MCF 10A (cell line): ENCODE results near the gene NEK1. TPM values are rescaled to one million over a fixed set of nuclear protein-coding genes. Genes with fewer than 3 reads are reported as not detected.
"Not testable (repeated sequence)": the region's sequence is repeated elsewhere in the genome, so short reads cannot be mapped to it uniquely, and the experiment has no call there.

Experiments
- BruUV-seq: library from RNA; stranded (reverse); fragments of 400-500 nt; replicated peaks from 2 replicates; lab custom pipeline; 2021; lab: Mats Ljungman, UMichigan
- CTCF ChIA-PET: fragments of 300-600 bp; sonication (Branson Sonifier 250); formaldehyde crosslinking; extraction: SDS; loops from one replicate; lab custom pipeline; 2021; ENCODE audit warnings: antibody characterized with exemption, inconsistent platforms; lab: Yijun Ruan, JAX
- POLR2A ChIA-PET: fragments of 300-600, 350-650 bp; sonication (Branson Sonifier 250); formaldehyde crosslinking; extraction: SDS; loops from one replicate; lab custom pipeline; 2020; ENCODE audit warnings: antibody characterized with exemption, inconsistent platforms; lab: Yijun Ruan, JAX
- DNase-seq: peaks from one replicate; pipeline ENCODE4 v3.0.0-alpha.2; 2018; ENCODE audit not compliant: unreplicated experiment
- H3K27ac Mint-ChIP-seq: one replicate; pipeline ENCODE4 v1.8.0; 2022; ENCODE audit warnings: mild to moderate bottlenecking, low read depth, mixed read lengths; ENCODE audit not compliant: unreplicated experiment
- H3K27me3 Mint-ChIP-seq: one replicate; pipeline ENCODE4 v1.8.0; 2022; ENCODE audit warnings: mixed read lengths; ENCODE audit not compliant: insufficient read depth, unreplicated experiment
- H3K36me3 Mint-ChIP-seq: one replicate; pipeline ENCODE4 v1.8.0; 2022; ENCODE audit warnings: mild to moderate bottlenecking, moderate library complexity, mixed read lengths; ENCODE audit not compliant: insufficient read depth, unreplicated experiment
- H3K4me1 Mint-ChIP-seq: one replicate; pipeline ENCODE4 v1.8.0; 2022; ENCODE audit warnings: mixed read lengths; ENCODE audit not compliant: insufficient read depth, unreplicated experiment
- H3K4me3 Mint-ChIP-seq: one replicate; pipeline ENCODE4 v1.8.0; 2022; ENCODE audit warnings: mild to moderate bottlenecking, moderate library complexity, mixed read lengths; ENCODE audit not compliant: unreplicated experiment
- H3K9me3 Mint-ChIP-seq: one replicate; pipeline ENCODE4 v1.8.0; 2022; ENCODE audit warnings: mixed read lengths; ENCODE audit not compliant: unreplicated experiment
- CTCF ChIP-seq: fragments of 200-600 bp; IDR thresholded peaks from one replicate; pipeline ENCODE4 v1.8.0; 2022; ENCODE audit warnings: antibody characterized with exemption, mild to moderate bottlenecking; ENCODE audit not compliant: unreplicated experiment
- intact Hi-C: fragments of 100-400 bp; cut with micrococcal nuclease; formaldehyde crosslinking; loops from 2 replicates; pipeline ENCODE4 v1.14.1; 2022
- total RNA-seq: library from RNA; stranded (reverse); gene quantifications from 2 replicates; pipeline ENCODE4 v1.2.3, GENCODE V29; 2022

The NEK1 gene
- total RNA-seq, 1 experiment from 2014 or later, result 15.5 TPM

- BruUV-seq, result no TSS peak
- H3K27ac Mint-ChIP-seq, result no peak overlapping the region
- POLR2A ChIA-PET, result no interaction called here
- H3K27me3 Mint-ChIP-seq, result no peaks in the 10 kb centered on the region
- no peak for DNase-seq
- H3K4me3 Mint-ChIP-seq, result no peak overlapping the region
- peaks cover 15% of the 10 kb centered on the region for H3K4me1 Mint-ChIP-seq
- no peaks in the 10 kb centered on the region for H3K9me3 Mint-ChIP-seq
- intact Hi-C loops, result loop anchor here (5.0 kb wide), 1 partner anchor 81 kb away; no protein-coding TSS in a partner anchor
- H3K36me3 Mint-ChIP-seq, result peaks cover 16% of the 10 kb centered on the region
- no peak for TF ChIP-seq CTCF
- CTCF ChIA-PET, result interaction anchor here (0.9 to 3.5 kb wide), 5 partner anchors 7 to 82 kb away, joined by 3 to 36 read pairs (median 7); no protein-coding TSS in a partner anchor
Observed at GRCh38 chr4:169567916-169568315, 44.5 kb downstream of the NEK1 start.

DNA sequence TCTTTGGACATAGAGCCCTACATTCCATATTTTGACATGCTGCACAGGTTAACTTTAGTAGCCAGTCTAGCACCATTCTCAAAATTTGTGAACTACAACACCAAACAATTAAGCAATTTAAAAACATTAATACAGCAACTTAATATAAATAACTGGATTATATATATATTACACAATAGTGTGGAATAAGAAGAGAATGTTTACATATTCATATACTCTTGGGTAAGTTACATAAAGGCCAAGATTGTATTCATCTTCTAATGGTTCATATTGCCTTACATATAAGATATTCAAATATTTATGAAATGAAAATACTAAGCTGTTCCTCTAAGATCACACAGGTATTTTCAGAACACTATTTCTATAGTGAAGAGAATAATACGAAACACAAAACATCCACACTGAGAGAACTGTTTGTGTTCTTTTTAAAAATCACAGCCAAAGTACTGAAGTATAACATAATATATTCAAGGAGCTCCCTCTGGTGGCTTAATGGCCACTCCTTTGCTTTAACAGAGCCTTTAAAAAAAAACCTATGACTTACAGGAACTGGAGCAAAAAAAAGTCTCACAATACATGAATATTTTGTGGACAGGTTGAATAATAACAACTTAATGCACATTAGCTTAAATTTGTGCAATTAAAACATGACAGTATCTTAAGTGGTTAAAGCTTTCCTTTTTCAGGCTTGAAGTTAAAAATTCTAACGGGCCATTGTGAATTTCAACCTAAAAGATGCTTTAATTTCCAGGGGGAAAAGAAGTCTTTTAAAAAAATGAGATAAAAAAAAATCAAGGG is 46.2 kb downstream of the NEK1 start:
- BruUV-seq, result no TSS peak
- intact Hi-C loops, result loop anchor here (1.0 to 5.0 kb wide), 3 partner anchors 79 to 643 kb away; no protein-coding TSS in a partner anchor
- POLR2A ChIA-PET, result interaction anchor here (0.7 kb wide), 1 partner anchor 638 kb away, joined by 3 read pairs; no protein-coding TSS in a partner anchor
- Mint-ChIP-seq H3K4me3 (no peak overlapping the region), H3K27me3 (no peaks in the 10 kb centered on the region), H3K4me1 (peaks cover 5% of the 10 kb centered on the region), H3K9me3 (no peaks in the 10 kb centered on the region), H3K27ac (no peak overlapping the region), H3K36me3 (peaks cover 6% of the 10 kb centered on the region)
- TF ChIP-seq CTCF, result peak; percentile 38
- CTCF ChIA-PET, result interaction anchor here (0.5 to 3.5 kb wide), 38 partner anchors 9 to 1381 kb away, joined by 3 to 36 read pairs (median 3); no protein-coding TSS in a partner anchor
- peak; percentile 58 for DNase-seq

DNA sequence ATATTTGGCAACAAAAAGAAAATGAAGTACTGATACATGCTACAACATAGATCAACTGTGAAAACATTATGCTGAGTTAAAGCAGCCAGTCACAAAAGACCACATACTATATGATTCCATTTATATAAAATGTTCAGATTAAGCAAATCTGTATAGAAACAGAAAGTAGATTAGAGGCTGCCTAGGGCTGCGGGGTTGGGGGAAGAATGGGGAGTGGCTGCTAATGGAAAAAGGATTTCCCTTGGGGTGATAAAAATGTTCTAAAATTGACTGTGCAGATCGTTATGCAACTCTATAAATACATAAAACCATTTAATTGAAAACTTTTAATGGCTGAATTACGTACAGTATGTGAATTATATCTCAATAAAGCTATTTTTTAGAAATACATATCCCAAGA is 46.8 kb downstream of the NEK1 start:
- no peak for DNase-seq
- no peak overlapping the region for H3K4me3 Mint-ChIP-seq
- H3K27ac Mint-ChIP-seq, result no peak overlapping the region
- H3K27me3 Mint-ChIP-seq, result no peaks in the 10 kb centered on the region
- H3K4me1 Mint-ChIP-seq, result peaks cover 4% of the 10 kb centered on the region
- ChIA-PET CTCF (interaction anchor here (0.6 to 3.5 kb wide), 16 partner anchors 9 to 643 kb away, joined by 3 to 36 read pairs (median 4); no protein-coding TSS in a partner anchor), POLR2A (interaction anchor here (0.7 kb wide), 1 partner anchor 643 kb away, joined by 3 read pairs; no protein-coding TSS in a partner anchor)
- H3K9me3 Mint-ChIP-seq, result no peaks in the 10 kb centered on the region
- intact Hi-C loops, result loop anchor here (1.0 to 5.0 kb wide), 3 partner anchors 78 to 642 kb away; no protein-coding TSS in a partner anchor
- no peak for TF ChIP-seq CTCF
- H3K36me3 Mint-ChIP-seq, result peaks cover 6% of the 10 kb centered on the region
- BruUV-seq, result no TSS peak

- ChIA-PET POLR2A (no interaction called here), CTCF (interaction anchor here (2.7 kb wide), 1 partner anchor 9 kb away, joined by 20 read pairs; no protein-coding TSS in a partner anchor)
- BruUV-seq, result no TSS peak
- Mint-ChIP-seq H3K4me1 (no peaks in the 10 kb centered on the region), H3K27me3 (no peaks in the 10 kb centered on the region), H3K27ac (no peak overlapping the region), H3K36me3 (peaks cover 28% of the 10 kb centered on the region), H3K9me3 (peaks cover 7% of the 10 kb centered on the region), H3K4me3 (no peak overlapping the region)
- no peak for TF ChIP-seq CTCF
- intact Hi-C loops, result no loop called here
- no peak for DNase-seq
Observed at GRCh38 chr4:169557061-169557636, 55.2 kb downstream of the NEK1 start.

DNA sequence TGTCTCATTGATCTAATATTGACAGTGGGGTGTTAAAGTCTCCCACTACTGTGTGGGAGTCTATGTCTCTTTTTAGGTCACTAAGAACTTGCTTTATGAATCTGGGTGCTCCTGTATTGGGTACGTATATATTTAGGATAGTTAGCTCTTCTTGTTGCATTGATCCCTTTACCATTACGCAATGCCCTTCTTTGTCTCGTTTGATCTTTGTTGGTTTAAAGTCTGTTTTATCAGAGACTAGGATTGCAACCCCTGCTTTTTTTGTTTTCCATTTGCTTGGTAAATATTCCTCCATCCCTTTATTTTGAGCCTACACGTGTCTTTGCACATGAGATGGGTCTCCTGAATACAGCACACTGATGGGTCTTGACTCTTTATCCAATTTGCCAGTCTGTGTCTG is 65.8 kb downstream of the NEK1 start:
- POLR2A ChIA-PET, DNase-seq, H3K27me3 Mint-ChIP-seq, H3K4me3 Mint-ChIP-seq, H3K4me1 Mint-ChIP-seq, H3K27ac Mint-ChIP-seq, CTCF ChIA-PET, intact Hi-C loops, BruUV-seq: not testable (repeated sequence)
- peaks cover 15% of the 10 kb centered on the region for H3K36me3 Mint-ChIP-seq
- peaks cover 18% of the 10 kb centered on the region for H3K9me3 Mint-ChIP-seq
